ENCODE results near the gene IER3. TPM values are rescaled to one million over a fixed set of nuclear protein-coding genes. Genes with fewer than 3 reads are reported as not detected.

IER3 gene
- total and polyA plus RNA-seq, 2 of the 13 experiments (the other 11 are each of a cell fraction or from before 2014, with no cell fraction given), result 51.1 to 131 TPM

GRCh38 chr6:30721198-30722024, 22.9 kb downstream of the IER3 start (continued):
- TF ChIP-seq ZFAT (CRISPR knock-in tag; conservative IDR thresholded peaks at IDR 0.05) (no peak), ZNF414 (CRISPR knock-in tag; IDR thresholded peaks at IDR 0.05) (peak; percentile 46), ZNF136 (CRISPR knock-in tag; IDR thresholded peaks at IDR 0.05; ENCODE audit: low read depth) (no peak), RXRB (CRISPR knock-in tag; IDR thresholded peaks at IDR 0.05; ENCODE audit: borderline replicate concordance) (0 out of 2 replicates have a peak, but pooled peaks have one; percentile 36), MLXIP (CRISPR knock-in tag; IDR thresholded peaks at IDR 0.05; ENCODE audit: borderline replicate concordance) (0 out of 2 replicates have a peak, but pooled peaks have one; percentile 48), ZC3H13 (CRISPR knock-in tag; IDR thresholded peaks at IDR 0.05) (peak; percentile 79; the same call in 1 of the 2 replicates), E2F2 (CRISPR knock-in tag; IDR thresholded peaks at IDR 0.05; ENCODE audit: borderline replicate concordance) (no peak), KDM5A (IDR thresholded peaks at IDR 0.05; ENCODE audit: borderline replicate concordance, low read length) (peak; percentile 74), ZNF761 (CRISPR knock-in tag; conservative IDR thresholded peaks at IDR 0.05) (no peak; the same call in 1 of the 2 replicates), ZNF792 (CRISPR knock-in tag; IDR thresholded peaks at IDR 0.05) (peak; percentile 50), GABPB1 (CRISPR knock-in tag; IDR thresholded peaks at IDR 0.05) (peak; percentile 74), NR0B2 (CRISPR knock-in tag; IDR thresholded peaks at IDR 0.05) (peak; percentile 81; the same call in 1 of the 2 replicates), TFE3 (CRISPR knock-in tag; IDR thresholded peaks at IDR 0.05) (peak; percentile 90), ZNF678 (CRISPR knock-in tag; IDR thresholded peaks at IDR 0.05) (no peak; the same call in 1 of the 2 replicates), SIN3B (IDR thresholded peaks at IDR 0.05; ENCODE audit: low read length) (peak; percentile 51; the same call in 1 of the 2 replicates), CREM (IDR thresholded peaks at IDR 0.05) (0 out of 2 replicates have a peak, but pooled peaks have one; percentile 36), CREM (CRISPR knock-in tag; IDR thresholded peaks at IDR 0.05) (no peak; the same call in 1 of the 2 replicates), HOXD1 (CRISPR knock-in tag; IDR thresholded peaks at IDR 0.05) (peak; percentile 75; the same call in 1 of the 2 replicates), HOMEZ (CRISPR knock-in tag; IDR thresholded peaks at IDR 0.05; ENCODE audit: low read depth) (no peak)
